Skin of body (tissue), 2 donors: ENCODE data around the gene CHST12. TPM values are rescaled to one million over a fixed set of nuclear protein-coding genes. Genes with fewer than 3 reads are reported as not detected.
"Not testable (repeated sequence)": the region's sequence is repeated elsewhere in the genome, so short reads cannot be mapped to it uniquely, and the experiment has no call there.

ENCODE experiments used
- DNase-seq: peaks from one replicate; lab custom pipeline; 2025; lab: John Stamatoyannopoulos, UW
- total RNA-seq: library from RNA; depleted of rRNA; stranded (reverse); fragments of >200 nt; gene quantifications from one replicate; pipeline ENCODE4 v1.2.3, GENCODE V29; 2014

Gene CHST12
- total RNA-seq, 1 donor from 2014 or later = 3.7 TPM

- DNase-seq = no peak
These were observed 56.8 kb downstream of the CHST12 start for GRCh38 chr7:2460188-2460587.

- DNase-seq = no peak
These were observed 57.2 kb downstream of the CHST12 start for GRCh38 chr7:2460641-2461040.

GRCh38 chr7:2461268-2462026, 58.0 kb downstream of the CHST12 start:
- no peak for DNase-seq

DNA sequence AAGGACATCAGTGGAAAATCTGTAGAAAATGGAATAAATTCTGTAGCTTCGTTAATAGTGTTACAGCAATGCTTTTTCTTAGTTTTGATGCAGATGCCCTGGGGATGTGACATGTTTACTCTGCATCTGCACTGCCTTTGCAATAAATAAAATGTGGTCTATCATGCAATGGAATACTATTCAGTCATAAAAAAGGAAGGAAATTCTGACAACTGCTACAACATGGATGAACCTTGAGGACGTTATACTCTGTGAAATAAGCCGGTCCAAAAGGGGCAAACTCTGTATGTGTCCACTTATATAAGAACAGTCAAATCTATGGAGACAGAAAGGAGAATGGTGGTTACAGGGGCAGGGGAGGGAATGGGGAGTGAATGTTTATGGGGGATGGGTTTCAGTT, 59.3 kb downstream of the CHST12 start:
- DNase-seq = no peak

DNA sequence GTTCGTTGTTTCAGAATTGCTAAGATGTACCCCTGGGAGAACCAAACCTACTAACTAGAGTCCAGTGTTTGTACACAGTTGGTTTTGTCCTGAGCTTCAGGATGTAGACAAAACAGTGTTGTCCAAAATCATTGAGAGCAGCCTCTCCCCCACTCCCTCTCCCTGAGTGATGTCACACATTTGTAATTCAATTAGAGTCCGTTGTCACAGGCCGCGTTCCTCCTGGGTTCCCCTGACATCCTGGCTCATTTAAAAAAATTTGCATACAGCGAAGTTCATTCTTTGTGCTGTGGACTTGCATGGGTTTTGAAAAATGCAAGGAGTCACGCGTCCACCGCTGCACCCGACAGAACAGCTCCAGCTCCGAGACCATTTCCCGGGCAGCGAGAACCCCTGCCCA, 62.5 kb downstream of the CHST12 start:
- no peak for DNase-seq

- no peak for DNase-seq
These were observed 63.3 kb downstream of the CHST12 start for GRCh38 chr7:2466675-2467074.

- no peak for DNase-seq
These were observed 64.8 kb downstream of the CHST12 start for GRCh38 chr7:2468227-2468626.

DNA sequence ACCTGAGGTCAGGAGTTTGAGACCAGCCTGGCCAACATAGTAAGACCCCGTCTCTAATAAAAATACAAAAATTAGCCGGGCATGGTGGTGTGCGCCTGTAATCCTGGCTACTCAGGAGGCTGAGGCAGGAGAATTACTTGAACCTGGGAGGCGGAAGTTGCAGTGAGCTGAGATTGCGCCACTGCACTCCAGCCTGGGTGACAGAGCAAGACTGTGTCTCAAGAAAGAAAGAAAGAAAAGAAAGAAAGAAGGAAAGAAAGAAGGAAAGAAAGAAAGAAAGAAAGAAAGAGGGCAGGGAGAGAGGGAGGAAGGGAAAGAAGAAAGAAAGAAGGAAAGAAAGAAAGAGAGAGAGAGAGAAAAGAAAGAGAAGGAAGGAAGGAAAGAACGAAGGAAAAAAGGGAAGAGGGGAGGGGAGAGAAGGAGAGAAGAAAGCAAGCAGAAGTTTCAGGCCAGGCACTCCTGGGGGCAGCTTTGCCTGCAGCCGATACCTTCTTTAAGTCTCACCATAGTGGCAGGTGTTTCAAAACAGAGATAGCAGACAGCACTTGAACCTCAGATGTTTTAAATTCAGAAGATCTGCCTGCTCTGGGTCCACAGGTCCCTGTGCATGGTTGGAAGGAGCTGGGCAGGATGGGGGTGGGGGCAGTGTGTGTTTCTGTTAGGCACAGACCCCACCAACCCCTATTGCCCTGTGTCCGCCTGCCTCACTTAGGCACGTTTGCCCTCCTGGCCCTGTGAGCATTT, 66.2 kb downstream of the CHST12 start:
- DNase-seq = not testable (repeated sequence)

- DNase-seq = no peak
These were observed 67.0 kb downstream of the CHST12 start for GRCh38 chr7:2470204-2471021.

- DNase-seq = no peak
These were observed 67.6 kb downstream of the CHST12 start for GRCh38 chr7:2471022-2471329.

GRCh38 chr7:2471396-2471795, 68.0 kb downstream of the CHST12 start:
- DNase-seq = no peak

GRCh38 chr7:2472739-2473138, 69.3 kb downstream of the CHST12 start:
- DNase-seq = no peak

GRCh38 chr7:2473496-2474180, 70.2 kb downstream of the CHST12 start:
- DNase-seq = no peak

DNA sequence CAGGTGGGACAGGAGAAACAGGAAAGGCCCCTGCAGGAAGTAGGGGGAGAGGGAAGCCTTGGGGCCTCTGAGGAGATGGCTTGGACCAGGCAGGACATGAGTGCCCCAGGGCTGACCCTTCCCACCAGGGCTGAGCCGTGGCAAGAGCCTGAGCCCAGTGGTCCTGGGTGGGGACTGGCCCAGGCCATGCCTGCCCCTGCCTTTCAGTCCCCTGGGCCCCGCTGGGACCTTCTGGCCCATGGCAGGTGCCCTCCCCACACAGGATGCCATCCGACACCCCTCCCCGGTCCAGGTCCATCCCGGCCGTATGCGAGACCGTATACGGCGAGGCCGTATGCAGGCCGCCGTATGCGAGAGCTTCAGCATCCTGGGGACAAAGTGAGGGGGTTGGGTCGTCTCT, 70.8 kb downstream of the CHST12 start:
- no peak for DNase-seq

DNA sequence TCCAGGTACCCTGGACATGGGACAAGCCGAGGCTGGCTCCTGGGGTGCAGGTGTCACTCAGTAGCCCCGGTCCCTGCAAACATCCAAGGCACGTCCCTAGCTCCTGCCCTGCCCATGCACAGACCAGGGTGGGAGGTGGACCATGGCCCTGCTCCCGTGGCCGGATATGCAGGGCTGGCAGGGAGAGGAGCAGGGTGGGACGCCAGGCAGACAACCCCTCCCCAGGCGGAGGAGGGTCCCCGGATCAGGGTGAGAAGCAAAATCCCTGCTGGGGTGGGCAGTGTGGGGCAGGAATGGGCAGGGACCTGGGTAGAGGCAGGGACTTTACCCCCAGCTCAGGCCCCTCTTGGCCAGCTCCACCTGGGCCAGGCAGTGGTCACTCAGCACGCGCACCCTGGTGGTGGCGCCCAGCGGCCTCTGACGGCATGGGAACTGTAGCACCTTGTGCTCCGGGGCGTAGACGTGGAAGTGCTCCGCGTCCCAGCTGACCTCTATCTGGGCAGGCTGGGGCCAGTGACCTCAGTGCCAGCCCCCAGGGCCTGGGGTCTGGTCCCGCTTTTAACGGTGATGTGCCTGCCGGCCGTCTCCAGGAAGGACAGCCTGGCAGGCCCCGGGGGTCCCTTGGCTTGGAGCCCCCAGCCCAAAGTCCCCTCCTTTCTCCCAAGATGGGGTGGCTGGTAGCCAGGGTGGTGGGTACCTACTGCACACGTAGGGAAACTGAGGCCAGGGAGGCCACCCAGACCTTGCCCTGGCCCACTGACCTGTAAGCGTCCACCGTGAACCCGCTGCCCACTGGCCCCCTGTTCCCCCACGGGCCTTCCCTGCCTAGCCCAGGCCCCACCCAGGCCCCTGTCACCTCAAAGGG, 71.6 kb downstream of the CHST12 start:
- no peak for DNase-seq

GRCh38 chr7:2475678-2476015, 72.2 kb downstream of the CHST12 start:
- DNase-seq = no peak

- no peak for DNase-seq
These were observed 72.9 kb downstream of the CHST12 start, which contains the start of gene GRIFIN for GRCh38 chr7:2476298-2476697. GRIFIN (minus strand) TSS chr7:2476398; CDS start chr7:2476383, 15 bp downstream.

GRCh38 chr7:2476776-2477446, 73.5 kb downstream of the CHST12 start:
- no peak for DNase-seq

- no peak for DNase-seq
These were observed 74.3 kb downstream of the CHST12 start for GRCh38 chr7:2477447-2478398.
